HTERT RPE-1 (cell line): ENCODE measurements around the gene HS2ST1.
"Not testable (repeated sequence)": the region's sequence is repeated elsewhere in the genome, so short reads cannot be mapped to it uniquely, and the experiment has no call there.

Source experiments
- in situ Hi-C: fragments of 300-500 bp; cut with MboI; formaldehyde crosslinking; loops from 4 replicates; pipeline ENCODE4 v1.14.3; 2020; ENCODE audit warnings: low sequenced_read_pairs

The HS2ST1 gene

DNA sequence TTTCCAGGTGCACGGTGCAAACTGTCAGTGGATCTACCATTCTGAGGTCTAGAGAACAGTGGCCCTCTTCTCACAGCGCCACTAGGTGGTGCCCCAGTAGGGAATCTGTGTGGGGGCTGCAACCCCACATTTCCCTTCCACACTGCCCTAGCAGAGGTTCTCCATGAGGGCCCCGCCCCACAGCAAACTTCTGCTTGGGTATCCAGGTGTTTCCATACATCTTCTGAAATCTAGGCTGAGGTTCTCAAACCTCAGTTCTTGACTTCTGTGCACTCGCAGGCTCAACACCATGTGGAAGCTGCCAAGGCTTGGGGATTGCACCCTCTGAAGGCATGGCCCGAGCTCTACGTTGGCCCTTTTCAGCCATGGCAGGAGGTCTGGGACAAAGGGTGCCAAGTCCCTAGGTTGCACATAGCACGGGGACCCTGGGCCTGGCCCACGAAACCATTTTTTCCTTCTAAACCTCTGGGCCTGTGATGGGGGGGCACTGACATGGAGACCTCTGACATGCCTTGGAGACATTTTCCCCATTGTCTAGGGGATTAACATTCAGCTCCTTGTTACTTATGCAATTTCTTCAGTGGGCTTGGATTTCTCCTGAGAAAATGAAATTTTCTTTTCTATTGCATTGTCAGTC lies 10.0 kb downstream of the HS2ST1 start:
- in situ Hi-C loops: no loop called here

DNA sequence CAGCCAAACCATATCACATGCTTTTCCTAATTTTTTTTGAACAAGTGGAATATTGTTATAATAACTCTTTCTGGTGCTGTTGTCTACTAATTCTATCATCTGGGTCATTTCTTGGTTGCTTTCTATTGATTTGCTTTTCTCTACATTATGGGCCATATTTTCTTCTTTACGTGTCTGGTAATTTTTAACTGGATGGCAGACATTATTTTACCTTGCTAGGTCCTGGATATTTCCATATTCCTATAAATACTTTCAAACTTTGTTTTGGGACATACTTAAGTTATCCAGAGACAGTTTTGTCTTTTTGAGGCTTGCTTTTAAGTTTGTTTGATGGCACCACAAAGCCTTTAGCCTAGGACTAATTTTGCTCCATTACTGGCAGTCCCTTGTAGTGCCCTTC lies 11.3 kb downstream of the HS2ST1 start:
- in situ Hi-C loops: no loop called here

DNA sequence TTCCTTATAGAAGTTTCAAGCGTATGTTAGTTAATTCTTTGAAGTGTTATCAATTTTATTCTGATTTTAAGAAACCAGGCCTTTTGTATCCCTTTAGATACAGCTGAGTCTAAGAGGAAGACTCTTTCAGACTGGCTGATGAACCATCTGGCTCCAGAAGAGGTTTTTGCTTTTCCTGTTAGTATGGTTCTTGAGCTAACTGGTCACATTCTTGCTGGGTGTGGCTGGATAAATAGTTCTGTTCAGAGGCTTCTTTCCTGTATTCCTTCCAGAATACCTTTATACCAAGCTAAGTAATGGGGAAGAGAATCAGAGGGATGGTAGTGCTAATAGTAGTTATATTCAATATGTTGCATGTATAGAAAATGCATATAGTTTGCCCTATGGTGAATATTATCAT lies 12.4 kb downstream of the HS2ST1 start:
- in situ Hi-C loops: no loop called here

DNA sequence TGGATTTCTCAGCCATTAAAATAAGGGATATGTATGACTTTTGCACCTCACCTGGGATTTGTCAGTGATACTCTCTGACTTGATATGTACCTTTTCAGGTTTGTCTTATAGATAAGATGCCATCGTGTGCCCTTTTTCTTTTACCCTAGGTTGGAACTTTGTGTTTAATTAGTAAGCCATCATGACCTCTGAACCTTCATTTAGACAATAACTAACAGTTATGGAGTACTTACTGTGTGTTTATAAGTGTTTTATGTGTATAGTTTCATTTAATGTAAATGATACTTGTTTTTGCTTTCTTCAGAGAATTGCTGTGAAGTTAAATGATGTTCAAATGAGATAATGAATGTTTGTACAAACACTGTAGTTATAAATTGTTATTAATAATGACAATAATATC lies 14.4 kb downstream of the HS2ST1 start:
- in situ Hi-C loops: no loop called here

DNA sequence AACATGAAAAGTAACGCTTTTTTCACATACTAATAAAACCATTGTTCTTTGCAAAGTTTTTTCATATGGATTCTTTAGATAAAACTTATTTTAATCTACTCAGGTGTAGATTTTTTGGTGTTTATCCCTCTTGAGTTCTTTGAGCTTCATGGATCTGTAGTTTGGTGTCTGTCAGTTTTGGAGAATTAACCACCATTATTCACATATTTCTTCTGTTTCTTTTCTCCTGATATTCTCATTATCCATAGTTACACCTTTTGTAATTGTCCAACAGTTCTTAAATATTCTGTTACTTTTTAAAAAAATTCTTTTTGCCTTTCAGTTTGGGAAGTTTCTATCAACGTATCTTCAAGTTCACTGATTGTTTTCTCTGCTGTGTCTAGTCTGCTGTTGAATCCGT lies 18.6 kb downstream of the HS2ST1 start:
- in situ Hi-C loops: no loop called here

DNA sequence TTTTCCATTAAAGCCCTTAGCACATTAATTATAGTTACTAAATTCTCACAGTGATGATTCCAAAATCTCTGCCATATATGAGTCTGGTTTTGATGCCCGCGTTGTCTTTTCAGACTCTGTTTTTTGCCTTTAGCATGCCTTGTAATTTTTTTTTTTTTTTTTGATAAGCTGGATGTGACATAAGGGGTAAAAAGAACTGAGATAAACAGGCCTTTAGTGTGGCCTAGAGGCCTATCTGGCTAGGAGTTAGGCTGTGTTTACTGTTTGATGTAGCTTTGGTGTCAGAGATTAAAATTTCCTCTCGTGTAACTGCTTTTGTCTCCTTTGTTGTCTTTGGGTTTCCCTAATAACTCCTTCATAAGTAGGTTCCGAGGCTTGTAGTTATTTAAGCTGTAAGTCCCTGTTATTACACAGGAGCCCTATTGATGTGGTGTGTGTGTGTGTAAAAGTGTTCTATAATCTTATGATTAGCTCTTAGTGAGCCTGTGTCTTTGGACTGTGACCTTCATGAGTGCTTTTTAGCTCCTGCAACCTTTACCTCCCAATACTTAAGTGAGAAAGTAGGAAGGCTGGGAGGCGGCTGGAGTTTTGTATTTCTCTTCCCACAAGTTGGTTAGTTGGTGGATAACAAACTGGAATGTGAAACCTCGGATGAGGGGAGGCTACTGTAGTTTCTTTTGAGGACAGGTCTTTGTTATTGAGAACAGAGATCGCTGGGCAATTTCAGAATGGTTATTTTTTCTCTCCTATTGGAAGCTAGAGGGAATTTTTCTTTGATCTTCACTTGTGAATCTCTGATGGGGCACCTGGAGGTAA lies 19.3 kb downstream of the HS2ST1 start:
- in situ Hi-C loops: no loop called here

DNA sequence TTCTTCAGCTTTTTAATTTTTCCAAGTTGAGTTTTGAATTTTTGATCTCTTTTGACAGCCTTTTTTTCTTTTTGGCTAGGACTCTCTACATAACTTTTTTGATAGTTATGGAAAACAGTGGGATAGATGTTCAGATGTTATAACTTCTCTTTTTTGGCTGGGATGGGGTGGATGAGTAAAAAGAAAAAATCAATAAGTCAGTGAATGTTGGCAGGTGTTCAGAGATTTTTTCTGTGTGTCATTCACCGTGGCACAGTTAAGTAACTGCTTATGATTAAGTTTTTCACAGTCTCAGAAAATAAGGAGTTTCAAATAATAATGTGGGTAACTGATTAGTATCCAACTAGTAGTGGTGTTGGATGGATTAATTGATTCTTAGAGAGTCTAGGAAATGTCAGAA lies 24.0 kb downstream of the HS2ST1 start:
- in situ Hi-C loops: no loop called here

DNA sequence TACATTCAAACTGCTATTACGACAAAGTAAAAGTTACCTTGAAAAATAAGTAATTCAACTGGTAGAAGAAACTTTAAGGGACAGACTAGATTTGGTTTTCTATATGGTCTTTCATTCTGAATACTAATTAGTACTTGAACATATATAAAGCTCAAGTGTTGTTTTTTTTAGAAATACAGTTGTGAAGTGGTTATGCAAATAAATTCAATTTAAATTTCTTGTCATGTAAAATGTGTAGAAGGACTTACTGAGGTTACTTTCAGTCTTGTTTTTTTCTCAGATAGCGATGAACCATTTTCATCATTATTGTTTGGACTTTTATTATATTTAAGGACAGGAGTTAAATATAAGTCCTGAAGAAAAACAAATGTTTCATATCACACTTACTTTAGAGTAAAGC lies 24.4 kb downstream of the HS2ST1 start:
- in situ Hi-C loops: no loop called here

DNA sequence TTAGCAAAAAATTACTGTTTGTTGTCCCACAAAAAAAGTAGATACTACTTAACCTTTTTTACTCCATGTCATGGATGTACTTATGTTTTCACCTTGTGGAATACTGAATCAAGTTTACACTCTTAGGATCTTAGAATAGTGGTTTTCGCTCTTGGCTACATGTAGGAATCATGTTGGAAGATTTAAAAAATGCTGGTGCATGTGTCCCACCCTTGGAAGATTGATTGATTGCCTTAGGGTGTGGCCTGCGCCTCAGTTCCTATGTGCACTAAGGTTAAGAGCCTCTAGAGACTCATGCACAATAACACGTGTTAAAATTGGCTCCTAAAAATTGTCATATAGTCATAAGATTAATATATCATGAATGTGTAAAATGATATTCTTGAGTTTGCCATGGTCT lies 25.0 kb downstream of the HS2ST1 start:
- in situ Hi-C loops: no loop called here

DNA sequence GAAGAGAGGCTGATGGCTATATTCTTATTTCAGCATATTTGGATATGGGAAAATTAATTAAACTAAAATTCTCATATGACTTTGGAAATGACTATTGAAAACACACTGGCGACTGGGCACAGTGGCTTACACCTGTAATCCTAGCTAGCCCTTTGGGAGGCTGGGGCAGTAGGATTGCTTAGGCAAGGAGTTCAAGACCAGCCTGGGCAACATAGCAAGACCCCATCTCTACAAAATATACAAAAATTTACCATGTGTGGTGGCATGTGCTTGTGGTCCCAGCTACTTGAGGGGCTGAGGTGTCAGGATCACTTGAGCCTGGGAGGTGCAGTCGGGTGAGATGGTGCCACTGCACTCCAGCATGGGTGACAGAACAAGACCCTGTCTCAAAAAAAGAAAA lies 26.2 kb downstream of the HS2ST1 start:
- in situ Hi-C loops: no loop called here

DNA sequence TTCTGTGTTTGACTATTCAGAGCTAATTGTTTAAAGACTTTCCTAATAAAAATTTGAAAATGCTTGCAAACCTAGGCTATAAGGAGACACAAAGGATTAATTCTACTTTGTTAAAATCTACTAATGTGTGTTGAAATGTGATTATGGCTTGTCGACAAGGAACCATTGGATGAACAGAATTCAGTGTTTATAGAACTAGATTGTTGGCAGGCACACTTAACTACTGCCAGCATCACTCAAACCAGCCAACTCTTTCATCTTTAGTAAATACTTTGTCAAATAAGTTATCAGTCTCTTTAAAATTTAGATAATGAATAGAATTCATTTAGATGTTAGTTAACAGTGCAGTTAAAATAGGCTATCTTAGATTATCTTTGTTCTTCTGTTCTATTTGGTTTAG lies 27.6 kb downstream of the HS2ST1 start:
- in situ Hi-C loops: no loop called here

DNA sequence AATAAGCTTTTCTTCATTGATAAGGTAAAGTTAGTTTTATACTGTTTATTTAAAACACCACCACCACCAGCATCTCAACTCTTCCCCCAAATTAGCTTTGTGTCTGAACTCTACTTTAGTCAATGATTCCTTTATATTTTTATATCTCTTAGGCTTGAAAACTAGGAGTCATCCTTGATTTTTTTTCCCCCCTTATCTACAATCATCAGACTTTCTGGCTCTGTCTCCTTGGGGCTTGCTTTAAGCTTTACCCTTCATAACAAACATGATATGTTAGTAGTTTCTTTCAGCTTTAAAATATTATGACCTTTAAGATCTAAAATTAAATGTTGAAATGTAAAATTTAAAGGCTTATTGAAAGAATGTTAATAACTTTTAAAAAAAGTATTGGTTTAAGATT lies 28.3 kb downstream of the HS2ST1 start:
- in situ Hi-C loops: no loop called here

DNA sequence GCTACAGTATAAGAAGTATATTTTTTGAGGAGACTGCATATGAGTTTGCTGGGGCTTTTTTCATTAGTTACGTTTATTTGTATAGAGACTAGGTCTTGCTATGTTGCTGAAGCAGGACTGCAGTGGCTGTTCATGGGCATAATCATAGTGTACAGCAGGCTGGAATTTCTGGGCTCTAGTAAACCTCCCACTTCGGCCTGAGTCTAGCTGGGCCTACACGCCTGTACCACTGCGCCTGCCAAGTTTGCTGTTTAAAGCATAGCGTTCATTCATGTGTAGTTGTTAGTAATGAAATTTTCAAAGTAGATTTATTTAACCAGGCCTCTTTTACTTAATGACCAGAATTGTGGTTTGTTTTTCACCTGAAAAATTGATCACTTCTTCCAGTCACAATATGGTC lies 33.8 kb downstream of the HS2ST1 start:
- in situ Hi-C loops: no loop called here

DNA sequence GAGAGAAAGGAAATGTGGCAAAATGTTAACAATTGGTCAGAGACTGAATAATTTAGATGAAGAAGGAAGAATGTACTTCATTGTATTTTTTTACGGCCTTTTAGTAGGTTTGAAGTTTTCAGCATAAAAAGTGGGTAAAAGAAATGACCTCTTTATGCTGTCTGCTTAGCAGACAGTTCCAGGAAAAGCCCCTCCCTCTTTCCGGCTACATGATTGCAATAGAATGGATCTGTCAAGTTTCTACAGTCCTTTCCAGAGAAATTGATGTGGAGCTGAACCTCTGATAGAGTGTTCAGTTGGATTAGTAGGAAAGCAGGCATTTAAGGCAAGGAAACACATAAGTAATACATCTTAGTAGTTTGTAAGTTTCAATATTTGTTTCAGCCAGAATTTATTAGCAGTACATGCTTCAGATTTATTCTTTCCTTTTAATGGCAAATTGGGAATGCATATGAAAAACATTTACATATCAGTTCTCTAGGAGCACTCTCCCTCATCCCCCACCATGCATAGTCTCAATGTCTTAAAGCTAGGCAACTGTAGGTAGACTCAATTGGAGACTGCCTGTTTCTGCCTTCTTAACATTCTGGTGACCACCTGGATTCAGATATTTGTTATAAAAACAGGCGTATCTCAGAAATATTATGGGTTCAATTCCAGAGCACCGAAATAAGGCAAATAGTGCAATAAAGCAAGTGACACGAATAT lies 36.4 kb downstream of the HS2ST1 start:
- in situ Hi-C loops: no loop called here

DNA sequence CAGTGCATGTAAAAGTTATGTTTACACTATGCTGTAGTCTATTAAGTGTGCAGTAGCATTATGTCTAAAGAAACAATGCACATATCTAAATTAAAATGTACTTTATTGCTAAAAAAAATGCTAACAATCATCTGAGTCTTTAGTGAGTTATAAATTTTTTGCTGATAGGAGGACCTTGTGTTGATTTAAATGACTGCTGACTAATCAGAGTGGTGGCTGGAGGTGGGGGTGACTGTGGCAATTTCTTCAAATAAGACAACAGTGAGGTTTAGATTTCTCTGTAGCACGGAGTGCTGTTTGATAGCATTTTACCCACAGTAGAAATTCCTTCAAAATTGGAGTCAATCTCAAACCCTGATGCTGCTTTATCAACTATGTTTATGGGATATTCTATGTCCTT lies 37.0 kb downstream of the HS2ST1 start:
- in situ Hi-C loops: no loop called here

DNA sequence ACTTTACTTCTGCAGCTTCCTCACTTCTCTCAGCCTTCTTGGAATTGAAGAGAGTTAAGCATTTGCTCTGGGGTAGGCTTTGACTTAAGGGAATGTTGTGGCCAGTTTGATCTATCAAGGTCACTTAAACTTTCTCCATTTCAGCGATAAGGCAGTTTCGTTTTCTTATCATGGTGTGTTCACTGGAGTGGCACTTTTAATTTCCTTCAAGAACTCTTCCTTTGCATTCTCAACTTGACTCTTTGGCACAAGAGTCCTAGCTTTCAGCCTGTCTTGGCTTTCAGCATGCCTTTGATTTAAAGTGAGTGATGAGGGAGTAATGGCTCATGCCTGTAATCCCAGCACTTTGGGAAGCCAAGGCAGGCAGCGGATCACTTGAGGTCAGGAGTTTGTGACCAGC lies 38.7 kb downstream of the HS2ST1 start:
- in situ Hi-C loops: no loop called here

DNA sequence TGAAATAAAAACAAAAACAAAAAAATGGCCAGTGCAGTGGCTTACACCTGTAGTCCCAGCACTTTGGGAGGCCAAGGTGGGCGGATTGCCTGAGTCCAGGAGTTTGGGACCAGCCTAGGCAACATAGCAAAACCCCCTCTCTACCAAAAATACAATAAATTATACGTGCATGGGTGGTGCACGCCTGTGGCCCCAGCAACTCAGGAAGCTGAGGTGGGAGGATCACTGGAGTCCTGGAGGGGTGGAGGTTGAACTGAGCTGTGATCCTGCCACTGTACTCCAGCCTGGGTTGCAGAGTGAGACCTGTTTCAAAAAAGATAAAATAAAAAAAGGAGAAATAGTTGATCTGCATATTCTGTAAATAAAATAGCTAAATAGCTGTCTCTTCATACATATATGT lies 41.2 kb downstream of the HS2ST1 start:
- in situ Hi-C loops: no loop called here

DNA sequence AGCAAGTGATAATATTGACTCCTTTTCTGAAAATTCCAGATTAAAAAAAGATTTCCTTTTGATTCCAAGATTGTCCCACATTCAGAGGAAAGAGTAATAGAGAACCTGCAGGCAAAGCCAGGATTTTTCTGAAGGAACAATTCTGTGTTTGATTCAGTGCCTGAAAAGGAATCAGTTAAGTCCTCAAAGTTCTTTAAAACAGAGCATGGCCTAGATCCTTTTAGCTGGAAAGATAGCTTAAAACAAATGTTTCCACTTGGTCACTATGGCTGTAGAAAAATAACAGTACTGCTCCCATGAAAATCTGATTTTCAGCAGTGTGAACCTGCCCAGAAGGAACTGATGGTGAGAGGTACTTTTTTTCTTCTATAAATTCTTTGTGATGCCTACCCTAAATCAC lies 41.8 kb downstream of the HS2ST1 start:
- in situ Hi-C loops: no loop called here

DNA sequence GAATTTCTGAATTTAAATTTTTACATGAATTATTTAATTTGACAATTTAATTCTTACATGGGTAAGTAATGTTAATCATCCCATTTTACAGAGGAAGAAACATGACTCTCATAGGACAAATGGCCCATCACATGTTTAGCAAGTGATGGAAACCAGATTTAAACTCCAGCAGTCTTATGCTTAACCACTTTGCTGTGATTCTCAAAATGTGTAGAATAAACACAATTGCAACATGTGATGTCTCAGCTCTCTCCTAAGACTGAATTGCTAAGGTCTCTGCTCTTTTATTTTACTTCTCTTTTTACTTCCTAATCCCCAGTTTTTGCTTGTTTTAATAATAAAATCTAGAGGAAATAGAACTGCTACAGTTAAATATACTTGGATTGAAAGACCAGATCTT lies 42.8 kb downstream of the HS2ST1 start:
- in situ Hi-C loops: no loop called here

DNA sequence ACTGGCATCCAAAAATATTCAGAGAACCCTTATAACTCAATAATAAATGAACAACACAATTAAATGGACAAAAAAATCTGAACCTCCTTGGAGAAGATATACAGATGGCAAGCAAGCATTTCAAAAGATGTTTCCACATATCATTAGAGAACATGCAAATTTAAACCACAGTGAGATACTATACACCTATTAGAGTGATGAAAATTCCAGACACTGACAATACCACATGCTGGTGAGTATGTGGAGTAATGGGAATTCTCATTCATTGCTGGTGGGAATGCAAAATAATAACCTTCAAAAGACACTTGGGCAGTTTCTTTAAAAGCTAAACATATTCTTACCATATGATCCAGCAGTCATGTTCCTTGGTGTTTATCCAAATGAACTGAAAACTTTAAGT lies 46.1 kb downstream of the HS2ST1 start:
- in situ Hi-C loops: no loop called here

DNA sequence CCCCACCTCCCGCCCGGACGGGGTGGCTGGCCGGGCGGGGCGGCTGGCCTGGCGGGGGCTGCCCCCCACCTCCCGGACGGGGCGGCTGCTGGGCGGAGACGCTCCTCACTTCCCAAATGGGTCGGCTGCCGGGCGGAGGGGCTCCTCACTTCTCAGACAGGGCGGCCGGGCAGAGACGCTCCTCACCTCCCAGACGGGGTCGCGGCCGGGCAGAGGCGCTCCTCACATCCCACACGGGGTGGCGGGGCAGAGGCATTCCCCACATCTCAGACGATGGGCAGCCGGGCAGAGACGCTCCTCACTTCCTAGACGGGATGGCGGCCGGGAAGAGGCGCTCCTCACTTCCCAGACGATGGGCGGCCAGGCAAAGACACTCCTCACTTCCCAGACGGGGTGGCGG lies 49.4 kb downstream of the HS2ST1 start:
- in situ Hi-C loops: not testable (repeated sequence)
